Activated T-helper 2 cell treated with anti-CD3 and anti-CD28 coated beads, Interferon-gamma antibody, Interleukin-2, Interleukin-4, amounts not matched to agents 10 μg/mL and 5 μg/mL and 100 μg/mL, durations not matched to agents 14 hours and 24 hours and 36 hours (primary cell): ENCODE measurements around the gene ITPKB. TPM values are rescaled to one million over a fixed set of nuclear protein-coding genes. Genes with fewer than 3 reads are reported as not detected.

Source experiments
- DNase-seq: peaks from one replicate; pipeline ENCODE4 v3.0.0; 2021; ENCODE audit warnings: low spot score
- H3K27ac Mint-ChIP-seq: one replicate; pipeline ENCODE4 v1.8.0; 2021; ENCODE audit warnings: mixed read lengths
- H3K27me3 Mint-ChIP-seq: one replicate; pipeline ENCODE4 v1.8.0; 2021; ENCODE audit warnings: low read depth, mixed read lengths
- H3K36me3 Mint-ChIP-seq: one replicate; pipeline ENCODE4 v1.8.0; 2021; ENCODE audit warnings: low read depth, mixed read lengths
- H3K4me1 Mint-ChIP-seq: one replicate; pipeline ENCODE4 v1.8.0; 2021; ENCODE audit warnings: low read depth, mixed read lengths
- H3K4me3 Mint-ChIP-seq: one replicate; pipeline ENCODE4 v1.8.0; 2021; ENCODE audit warnings: low read depth, mild to moderate bottlenecking, moderate library complexity, mixed read lengths
- H3K9me3 Mint-ChIP-seq: one replicate; pipeline ENCODE4 v1.8.0; 2021; ENCODE audit warnings: mixed read lengths
- intact Hi-C: fragments of 100-400 bp; cut with micrococcal nuclease; formaldehyde crosslinking; loops from one replicate; pipeline ENCODE4 v1.15.1; 2023
- total RNA-seq: library from RNA; stranded (reverse); gene quantifications from 2 replicates; pipeline ENCODE4 v1.2.3, GENCODE V29; 2022

The ITPKB gene
- total RNA-seq, 1 donor from 2014 or later: 27.6 TPM

DNA sequence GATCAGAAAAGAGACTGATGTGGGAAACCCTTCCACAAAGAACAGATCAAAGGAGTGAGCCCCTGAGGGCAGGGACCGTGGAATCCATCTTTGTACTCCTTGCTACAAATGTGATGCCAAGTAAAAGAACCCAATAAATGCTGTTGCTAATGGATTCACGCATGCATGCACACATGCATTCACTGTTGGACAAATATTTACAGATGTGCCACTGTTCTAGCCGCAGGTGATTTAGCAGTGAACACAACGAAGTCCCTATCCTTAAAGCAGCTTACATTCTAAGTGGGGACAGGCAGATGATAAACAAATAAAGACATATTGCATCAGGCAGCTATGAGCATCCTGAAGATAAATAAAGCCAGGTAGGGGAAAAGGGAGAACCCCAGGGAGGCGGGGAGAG lies 67.8 kb downstream of the ITPKB start:
- H3K9me3 Mint-ChIP-seq: no peaks in the 10 kb centered on the region
- DNase-seq: no peak
- no peaks in the 10 kb centered on the region for H3K27me3 Mint-ChIP-seq
- H3K4me3 Mint-ChIP-seq: no peak overlapping the region
- H3K27ac Mint-ChIP-seq: no peak overlapping the region
- H3K36me3 Mint-ChIP-seq: peaks cover 44% of the 10 kb centered on the region
- intact Hi-C loops: no loop called here
- H3K4me1 Mint-ChIP-seq: peaks cover 45% of the 10 kb centered on the region

DNA sequence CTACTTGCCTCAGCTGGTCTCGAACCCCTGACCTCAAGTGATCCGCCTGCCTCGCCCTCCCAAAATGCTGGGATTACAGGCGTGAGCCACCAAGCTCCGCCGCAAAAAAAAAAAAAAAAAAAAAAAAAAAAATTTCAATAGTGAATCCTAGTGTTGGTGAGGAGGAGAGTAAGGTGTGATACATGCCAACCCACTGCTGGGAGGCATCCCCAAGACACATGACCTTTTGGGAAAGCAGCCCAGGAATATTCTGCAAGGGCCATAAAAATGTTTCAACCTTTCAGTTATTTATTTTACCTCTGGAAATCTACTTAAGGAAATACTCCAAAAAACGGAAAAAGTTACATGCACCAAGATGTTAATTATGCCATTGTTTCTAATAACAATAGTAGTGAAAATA lies 69.0 kb downstream of the ITPKB start:
- Mint-ChIP-seq H3K4me3 (no peak overlapping the region), H3K36me3 (peaks cover 38% of the 10 kb centered on the region), H3K27me3 (no peaks in the 10 kb centered on the region), H3K4me1 (peaks cover 39% of the 10 kb centered on the region), H3K9me3 (no peaks in the 10 kb centered on the region), H3K27ac (no peak overlapping the region)
- DNase-seq: no peak
- intact Hi-C loops: no loop called here

DNA sequence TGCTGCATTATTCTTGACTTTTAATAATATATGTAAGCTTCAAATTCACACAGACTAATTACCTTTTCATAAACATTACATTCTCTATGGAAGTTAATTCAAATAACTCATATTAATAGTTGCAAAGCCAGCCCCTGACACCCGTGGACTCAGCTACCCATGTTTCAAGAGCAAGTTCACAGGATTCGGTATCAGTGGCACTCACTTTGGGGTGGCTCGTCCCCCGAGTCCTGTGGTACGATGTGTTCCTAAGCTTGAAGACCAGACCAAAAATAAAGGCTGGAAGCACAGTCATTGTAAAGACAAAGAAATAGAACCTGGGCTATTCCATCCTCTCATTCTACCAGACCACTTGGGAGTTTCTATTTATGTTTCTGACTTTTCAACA lies 70.9 kb downstream of the ITPKB start:
- Mint-ChIP-seq H3K27me3 (no peaks in the 10 kb centered on the region), H3K4me1 (peaks cover 46% of the 10 kb centered on the region), H3K36me3 (peaks cover 30% of the 10 kb centered on the region), H3K27ac (no peak overlapping the region), H3K9me3 (no peaks in the 10 kb centered on the region), H3K4me3 (no peak overlapping the region)
- intact Hi-C loops: no loop called here
- DNase-seq: no peak

DNA sequence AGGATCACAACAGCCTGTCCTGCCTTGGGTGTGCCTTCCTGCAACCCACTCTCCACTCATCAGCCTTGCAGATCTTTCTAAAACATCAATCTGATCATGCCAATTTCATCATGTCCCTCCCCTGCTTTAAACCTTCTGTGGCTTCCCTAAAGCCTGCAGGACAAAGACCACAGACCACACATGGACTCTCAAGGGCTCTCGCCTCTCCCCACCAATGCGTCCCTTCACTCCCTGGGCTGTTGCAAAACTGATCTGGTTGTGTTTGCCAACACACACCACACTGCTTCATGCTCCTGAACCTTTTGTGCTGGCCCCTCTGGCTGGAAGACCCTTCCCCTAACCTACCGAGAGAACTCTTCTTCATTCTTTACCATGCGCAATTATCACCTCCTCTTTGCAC lies 72.4 kb downstream of the ITPKB start:
- no peak for DNase-seq
- H3K9me3 Mint-ChIP-seq: no peaks in the 10 kb centered on the region
- H3K27ac Mint-ChIP-seq: no peak overlapping the region
- no peak overlapping the region for H3K4me3 Mint-ChIP-seq
- H3K4me1 Mint-ChIP-seq: peaks cover 52% of the 10 kb centered on the region
- peaks cover 30% of the 10 kb centered on the region for H3K36me3 Mint-ChIP-seq
- intact Hi-C loops: no loop called here
- H3K27me3 Mint-ChIP-seq: no peaks in the 10 kb centered on the region

DNA sequence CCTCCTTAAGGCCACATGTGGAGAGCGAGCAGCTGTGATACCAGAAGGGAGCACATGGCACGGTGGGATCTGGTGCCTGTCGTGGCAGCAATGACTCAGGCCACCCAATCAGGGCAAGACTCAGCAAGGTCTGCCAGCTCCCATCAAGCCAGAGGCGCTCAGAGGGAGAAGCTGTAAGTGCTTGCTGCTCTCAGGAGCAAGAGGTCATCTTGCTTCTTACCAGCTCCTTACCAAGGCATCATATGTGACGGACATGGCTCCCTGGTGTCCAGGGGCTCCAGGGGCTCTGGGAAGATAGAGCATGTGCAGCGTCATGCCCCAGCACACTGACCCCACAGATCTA lies 72.9 kb downstream of the ITPKB start:
- no peaks in the 10 kb centered on the region for H3K9me3 Mint-ChIP-seq
- H3K4me3 Mint-ChIP-seq: no peak overlapping the region
- no peak for DNase-seq
- H3K4me1 Mint-ChIP-seq: peaks cover 54% of the 10 kb centered on the region
- H3K36me3 Mint-ChIP-seq: peaks cover 30% of the 10 kb centered on the region
- no peak overlapping the region for H3K27ac Mint-ChIP-seq
- intact Hi-C loops: no loop called here
- H3K27me3 Mint-ChIP-seq: no peaks in the 10 kb centered on the region

DNA sequence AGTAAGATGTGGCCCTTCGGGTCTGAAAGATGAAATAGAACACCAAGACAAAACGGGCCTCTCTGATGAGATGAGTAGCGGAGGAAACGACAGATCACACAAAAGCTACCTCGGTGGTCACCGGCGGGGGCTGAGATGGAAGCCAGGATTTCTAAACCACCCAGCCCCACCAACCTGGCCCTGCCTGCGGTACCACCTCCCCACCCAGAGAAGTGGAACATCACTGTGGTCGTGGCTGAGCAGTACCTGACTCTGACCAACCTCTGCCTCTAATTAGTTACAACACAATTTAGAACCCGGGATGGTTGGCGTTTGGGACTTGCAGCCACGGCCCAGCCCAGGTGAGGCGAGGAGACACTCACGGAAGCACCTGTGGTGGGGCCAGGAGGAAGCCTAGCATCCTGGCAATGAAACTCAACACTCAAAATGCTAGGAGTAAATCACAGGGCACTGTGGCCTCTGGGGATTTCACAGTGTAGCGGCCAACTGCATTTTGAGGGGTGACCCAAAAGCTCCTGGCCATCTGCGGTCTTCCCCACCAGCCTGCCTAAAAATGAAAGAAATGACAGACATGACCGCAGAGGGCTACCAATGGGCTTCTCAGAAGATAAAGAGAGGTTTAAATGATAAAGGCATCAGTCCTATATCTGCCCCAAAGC lies 73.4 kb downstream of the ITPKB start:
- H3K4me1 Mint-ChIP-seq: peaks cover 59% of the 10 kb centered on the region
- no peak overlapping the region for H3K4me3 Mint-ChIP-seq
- DNase-seq: no peak
- peaks cover 33% of the 10 kb centered on the region for H3K36me3 Mint-ChIP-seq
- H3K27ac Mint-ChIP-seq: no peak overlapping the region
- intact Hi-C loops: no loop called here
- H3K9me3 Mint-ChIP-seq: no peaks in the 10 kb centered on the region
- no peaks in the 10 kb centered on the region for H3K27me3 Mint-ChIP-seq

DNA sequence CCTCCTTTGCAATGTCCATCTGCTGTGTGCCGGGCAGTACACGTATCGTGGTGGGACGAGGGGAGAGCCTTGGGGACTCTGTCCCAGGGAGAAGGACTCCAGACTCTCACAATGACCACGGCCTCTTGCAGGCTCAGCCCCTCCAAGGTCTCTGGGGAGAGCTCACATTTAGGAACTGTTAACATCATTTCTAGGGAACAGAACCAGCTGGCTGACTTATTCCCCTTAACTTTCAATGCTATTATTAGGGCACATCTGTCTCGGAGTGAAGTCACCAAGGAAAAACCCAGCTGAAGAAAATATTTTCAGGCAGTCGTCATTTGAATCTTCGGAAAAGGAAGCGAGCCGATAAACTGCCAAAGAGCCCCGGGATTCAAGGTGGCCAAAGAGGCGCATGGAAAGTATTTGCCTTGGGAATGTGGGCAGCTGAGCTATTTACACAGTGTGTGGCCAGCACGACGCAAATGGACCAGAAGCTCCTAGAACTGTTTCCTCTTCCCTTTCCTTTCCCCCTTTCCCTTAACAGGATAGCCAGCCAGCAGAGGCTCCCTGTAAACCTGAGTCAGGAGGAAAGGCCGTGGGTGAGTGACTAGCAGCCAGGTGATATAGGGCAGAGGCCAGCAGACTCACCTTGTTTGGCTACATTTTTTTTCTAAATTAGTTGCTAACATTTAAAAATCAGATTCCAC lies 74.5 kb downstream of the ITPKB start:
- no peaks in the 10 kb centered on the region for H3K27me3 Mint-ChIP-seq
- DNase-seq: no peak
- intact Hi-C loops: no loop called here
- peaks cover 66% of the 10 kb centered on the region for H3K4me1 Mint-ChIP-seq
- H3K36me3 Mint-ChIP-seq: peaks cover 39% of the 10 kb centered on the region
- H3K27ac Mint-ChIP-seq: no peak overlapping the region
- H3K9me3 Mint-ChIP-seq: no peaks in the 10 kb centered on the region
- H3K4me3 Mint-ChIP-seq: no peak overlapping the region

DNA sequence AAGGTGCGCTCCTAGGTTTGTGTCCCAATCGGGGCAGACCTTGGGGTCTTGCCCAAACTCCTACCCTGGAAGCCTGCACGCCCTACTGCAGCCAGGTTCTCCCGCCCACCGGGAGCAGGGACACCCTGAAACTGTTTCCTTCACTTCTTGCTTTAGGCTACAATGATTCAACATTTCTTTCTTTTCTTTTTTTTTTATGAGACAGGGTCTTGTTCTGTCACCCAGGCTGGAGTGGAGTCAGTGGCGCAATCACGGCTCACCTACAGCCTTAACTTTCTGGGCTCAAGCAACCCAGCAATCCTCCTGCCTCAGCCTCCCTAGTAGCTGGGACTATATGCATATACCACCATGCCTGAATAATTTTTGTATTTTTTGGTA lies 75.8 kb downstream of the ITPKB start:
- H3K4me1 Mint-ChIP-seq: peaks cover 69% of the 10 kb centered on the region

DNA sequence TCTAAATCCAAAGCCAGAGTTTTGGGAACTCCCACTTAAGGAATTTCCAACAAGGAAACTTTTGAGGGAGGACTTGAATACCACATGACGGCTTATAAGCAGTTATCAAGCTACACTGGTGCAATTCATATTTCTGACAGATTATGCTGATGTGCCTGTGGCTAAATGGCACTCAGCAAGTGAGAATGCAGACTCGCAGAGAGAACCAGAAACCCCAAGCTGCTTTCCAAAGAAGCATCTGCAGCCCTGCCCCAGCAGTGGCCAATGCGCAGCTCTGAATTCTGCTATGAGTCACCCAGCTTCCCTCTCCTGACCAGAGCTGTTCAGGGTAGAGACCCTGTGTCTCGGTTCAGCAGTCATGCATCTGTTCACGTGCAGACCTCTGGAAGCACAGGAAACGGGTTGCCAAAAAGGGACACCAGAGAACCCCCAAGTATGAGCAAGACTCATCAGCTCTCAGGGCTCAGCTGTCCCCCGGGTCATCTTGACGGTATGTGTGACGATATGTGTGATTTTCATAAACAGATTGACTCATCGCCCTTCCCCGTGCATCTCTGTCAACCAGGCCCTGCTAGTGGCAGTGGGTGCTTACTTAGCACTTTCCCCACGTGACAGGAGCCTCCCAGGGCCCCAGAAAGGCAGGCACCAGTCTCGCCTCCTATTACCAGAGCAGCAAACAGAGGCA lies 76.3 kb downstream of the ITPKB start:
- no peaks in the 10 kb centered on the region for H3K27me3 Mint-ChIP-seq
- peak; percentile 80 for DNase-seq
- intact Hi-C loops: loop anchor here (1.0 to 2.0 kb wide), 5 partner anchors 8 to 77 kb away; partner anchors contain the start of gene ITPKB
- no peaks in the 10 kb centered on the region for H3K9me3 Mint-ChIP-seq
- peak overlapping the region; percentile 81 for H3K27ac Mint-ChIP-seq
- H3K36me3 Mint-ChIP-seq: peaks cover 34% of the 10 kb centered on the region
- H3K4me3 Mint-ChIP-seq: peak overlapping the region; percentile 5
- peaks cover 74% of the 10 kb centered on the region for H3K4me1 Mint-ChIP-seq

More for the DNA sequence above, 75.8 kb downstream of the ITPKB start:
- H3K27ac Mint-ChIP-seq: peak overlapping the region; percentile 81
- intact Hi-C loops: loop anchor here (1.0 to 2.0 kb wide), 5 partner anchors 9 to 76 kb away; partner anchors contain the start of gene ITPKB
- no peak for DNase-seq
- no peaks in the 10 kb centered on the region for H3K27me3 Mint-ChIP-seq
- peaks cover 34% of the 10 kb centered on the region for H3K36me3 Mint-ChIP-seq
- peak overlapping the region; percentile 60 for H3K4me3 Mint-ChIP-seq
- no peaks in the 10 kb centered on the region for H3K9me3 Mint-ChIP-seq

DNA sequence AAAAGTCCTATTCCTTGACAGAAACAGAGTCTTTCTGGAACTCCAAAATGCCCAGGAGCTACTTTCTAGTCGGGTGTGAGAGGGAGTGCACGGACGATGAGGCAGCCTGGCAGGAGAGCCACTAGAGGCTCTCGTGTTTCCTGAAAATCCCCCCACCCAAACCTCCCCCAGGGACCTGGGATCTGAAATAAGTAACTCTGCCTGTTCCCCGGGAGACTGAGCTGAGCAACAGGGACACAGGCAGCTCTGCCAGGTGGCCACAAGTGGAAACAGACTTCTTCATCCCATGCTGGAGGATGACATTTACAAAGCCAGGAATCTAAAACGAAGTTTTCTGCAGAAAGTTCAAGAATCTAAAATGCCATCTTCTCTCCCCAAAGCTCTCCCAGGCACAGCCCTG lies 77.1 kb downstream of the ITPKB start:
- Mint-ChIP-seq H3K27ac (peak overlapping the region; percentile 81), H3K4me3 (no peak overlapping the region), H3K36me3 (peaks cover 32% of the 10 kb centered on the region), H3K4me1 (peaks cover 76% of the 10 kb centered on the region), H3K9me3 (no peaks in the 10 kb centered on the region), H3K27me3 (no peaks in the 10 kb centered on the region)
- no peak for DNase-seq
- intact Hi-C loops: loop anchor here (2.0 kb wide), 1 partner anchor 35 kb away; no protein-coding TSS in a partner anchor

DNA sequence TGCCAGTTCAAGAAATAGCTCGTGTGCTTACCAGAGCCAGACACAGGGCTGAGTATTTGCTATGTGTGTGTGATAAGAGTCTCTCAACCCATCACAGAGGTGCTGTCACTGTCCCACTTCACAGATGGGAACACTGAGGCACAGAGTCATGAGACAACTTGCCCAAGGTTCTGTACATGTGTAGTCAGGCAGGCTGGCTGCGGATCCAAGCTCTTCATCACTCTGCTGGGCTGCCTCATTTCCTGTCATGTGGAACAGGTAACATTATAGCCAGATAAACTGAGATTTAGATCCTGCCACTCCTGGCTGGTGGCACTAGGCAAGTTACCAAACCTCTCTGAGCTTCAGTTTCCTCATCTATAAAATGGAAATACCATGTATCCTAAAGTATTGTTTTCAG lies 77.8 kb downstream of the ITPKB start:
- H3K27me3 Mint-ChIP-seq: no peaks in the 10 kb centered on the region
- no peak overlapping the region for H3K4me3 Mint-ChIP-seq
- intact Hi-C loops: no loop called here
- H3K4me1 Mint-ChIP-seq: peaks cover 76% of the 10 kb centered on the region
- H3K36me3 Mint-ChIP-seq: peaks cover 33% of the 10 kb centered on the region
- peak overlapping the region; percentile 55 for H3K27ac Mint-ChIP-seq
- no peaks in the 10 kb centered on the region for H3K9me3 Mint-ChIP-seq
- no peak for DNase-seq

DNA sequence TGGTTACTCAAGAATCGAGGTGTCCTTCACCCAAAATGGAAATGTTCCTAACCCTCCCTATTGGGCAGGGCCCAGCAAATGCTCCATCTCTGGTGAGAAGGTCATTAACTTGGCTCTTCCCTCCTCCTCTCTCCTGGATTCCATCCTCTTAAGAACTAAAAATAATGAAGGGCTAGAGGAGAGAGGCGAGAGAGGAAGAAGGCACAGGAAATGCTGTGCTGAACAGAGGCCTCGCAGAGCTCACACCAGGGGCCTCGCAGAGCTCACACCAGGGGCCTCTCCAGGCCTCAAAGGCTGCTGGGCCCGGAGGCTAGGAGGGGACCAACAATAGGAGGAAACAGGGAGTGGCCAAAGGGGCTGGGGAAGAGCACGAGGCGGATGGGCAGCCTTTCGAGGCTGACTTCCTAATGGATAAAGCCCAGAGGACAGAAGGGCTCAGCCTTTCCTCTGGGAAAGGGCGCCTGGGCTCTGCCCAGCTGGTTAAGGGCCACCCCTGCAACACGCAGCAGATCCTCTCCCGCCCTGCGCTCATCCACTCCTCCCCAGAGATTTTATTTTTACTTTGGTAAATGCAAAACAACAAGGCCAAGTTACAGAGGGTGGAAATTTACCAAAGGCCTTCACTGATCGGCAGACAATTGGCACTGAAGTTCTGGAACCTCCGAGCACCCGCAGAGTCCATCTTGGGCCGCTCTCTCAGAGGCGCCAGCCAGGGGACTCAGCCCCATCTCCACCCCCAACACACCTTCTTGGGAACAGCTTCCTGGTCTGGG lies 78.5 kb downstream of the ITPKB start:
- no peaks in the 10 kb centered on the region for H3K27me3 Mint-ChIP-seq
- intact Hi-C loops: no loop called here
- peak overlapping the region; percentile 76 for H3K27ac Mint-ChIP-seq
- peaks cover 80% of the 10 kb centered on the region for H3K4me1 Mint-ChIP-seq
- H3K36me3 Mint-ChIP-seq: peaks cover 33% of the 10 kb centered on the region
- H3K9me3 Mint-ChIP-seq: no peaks in the 10 kb centered on the region
- DNase-seq: no peak
- no peak overlapping the region for H3K4me3 Mint-ChIP-seq
